ENCODE data around the gene F2. TPM values are rescaled to one million over a fixed set of nuclear protein-coding genes. Genes with fewer than 3 reads are reported as not detected.

Gene F2
- total RNA-seq, 1 donor from 2014 or later = not detected

DNA sequence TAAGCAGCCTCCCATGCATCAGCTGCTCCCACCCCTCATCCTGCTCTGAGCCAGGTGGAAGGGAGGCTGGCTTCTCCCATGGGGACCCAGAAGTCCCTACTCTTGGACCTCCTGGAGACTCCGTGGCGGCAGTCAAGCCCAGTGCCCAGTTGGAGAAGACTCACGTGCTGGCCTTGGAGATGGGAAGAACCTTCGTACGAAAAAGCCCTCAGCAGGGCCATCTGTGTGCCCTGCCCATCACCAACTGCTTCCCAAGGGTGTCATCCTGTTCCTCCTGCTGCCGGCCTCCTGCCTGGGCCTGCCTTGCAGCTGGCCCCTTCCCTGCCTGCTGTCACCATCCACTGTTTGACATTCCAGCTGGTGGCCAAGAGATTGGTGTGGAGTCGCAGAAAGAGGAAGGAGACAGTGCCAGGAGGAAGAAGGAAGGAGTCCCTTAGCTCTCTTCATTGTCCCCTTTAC, 46.6 kb upstream of the F2 start:
- H3K9ac ChIP-seq = no peak overlapping the region
- no peak overlapping the region for H3K27ac Mint-ChIP-seq

GRCh38 chr11:46673713-46674462, 45.1 kb upstream of the F2 start:
- no peak overlapping the region for H3K27ac Mint-ChIP-seq
- Histone ChIP-seq H3K9ac (no peak overlapping the region), H3K27ac (peak overlapping the region; percentile 42), H2AFZ (replicated peaks) (no peak overlapping the region), H4K20me1 (ENCODE audit: low read depth) (no peaks in the 10 kb centered on the region), H3F3A (ENCODE audit: low read depth) (peaks cover 8% of the 10 kb centered on the region), H3K4me1 (peaks cover 8% of the 10 kb centered on the region), H3K36me3 (no peaks in the 10 kb centered on the region), H3K4me3 (no peak overlapping the region), H3K4me2 (no peak overlapping the region), H3K79me2 (ENCODE audit: low read depth) (no peaks in the 10 kb centered on the region), H3K27me3 (no peaks in the 10 kb centered on the region), H3K9me3 (ENCODE audit: low read depth) (no peaks in the 10 kb centered on the region)
- peaks cover 7% of the 10 kb centered on the region for H3K4me1 Mint-ChIP-seq
- H3K36me3 Mint-ChIP-seq = peaks cover 22% of the 10 kb centered on the region
- no peak for DNase-seq (ENCODE audit: low spot score)
- H3K9me3 Mint-ChIP-seq = no peaks in the 10 kb centered on the region
- H3K4me3 Mint-ChIP-seq = no peak overlapping the region
- TF ChIP-seq EZH2phosphoT487 (IDR thresholded peaks at IDR 0.05) = no peak
- TF ChIP-seq, protein P1, sequence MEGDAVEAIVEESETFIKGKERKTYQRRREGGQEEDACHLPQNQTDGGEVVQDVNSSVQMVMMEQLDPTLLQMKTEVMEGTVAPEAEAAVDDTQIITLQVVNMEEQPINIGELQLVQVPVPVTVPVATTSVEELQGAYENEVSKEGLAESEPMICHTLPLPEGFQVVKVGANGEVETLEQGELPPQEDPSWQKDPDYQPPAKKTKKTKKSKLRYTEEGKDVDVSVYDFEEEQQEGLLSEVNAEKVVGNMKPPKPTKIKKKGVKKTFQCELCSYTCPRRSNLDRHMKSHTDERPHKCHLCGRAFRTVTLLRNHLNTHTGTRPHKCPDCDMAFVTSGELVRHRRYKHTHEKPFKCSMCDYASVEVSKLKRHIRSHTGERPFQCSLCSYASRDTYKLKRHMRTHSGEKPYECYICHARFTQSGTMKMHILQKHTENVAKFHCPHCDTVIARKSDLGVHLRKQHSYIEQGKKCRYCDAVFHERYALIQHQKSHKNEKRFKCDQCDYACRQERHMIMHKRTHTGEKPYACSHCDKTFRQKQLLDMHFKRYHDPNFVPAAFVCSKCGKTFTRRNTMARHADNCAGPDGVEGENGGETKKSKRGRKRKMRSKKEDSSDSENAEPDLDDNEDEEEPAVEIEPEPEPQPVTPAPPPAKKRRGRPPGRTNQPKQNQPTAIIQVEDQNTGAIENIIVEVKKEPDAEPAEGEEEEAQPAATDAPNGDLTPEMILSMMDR (IDR thresholded peaks at IDR 0.05) = no peak
- no peak for TF ChIP-seq EZH2 (IDR thresholded peaks at IDR 0.05)
- H3K27me3 Mint-ChIP-seq (ENCODE audit: insufficient read depth, low read depth) = peaks cover 4% of the 10 kb centered on the region

More for the DNA sequence above, 46.6 kb upstream of the F2 start:
- H3K4me3 Mint-ChIP-seq = no peak overlapping the region
- peaks cover 2% of the 10 kb centered on the region for H3K27me3 Mint-ChIP-seq (ENCODE audit: insufficient read depth, low read depth)
- no peaks in the 10 kb centered on the region for H4K20me1 ChIP-seq (ENCODE audit: low read depth)
- H3K4me1 Mint-ChIP-seq = peaks cover 7% of the 10 kb centered on the region
- H3K4me1 ChIP-seq = peaks cover 8% of the 10 kb centered on the region
- H3F3A ChIP-seq (ENCODE audit: low read depth) = peaks cover 8% of the 10 kb centered on the region
- no peak overlapping the region for H3K27ac ChIP-seq
- H3K4me2 ChIP-seq = no peak overlapping the region
- DNase-seq (ENCODE audit: low spot score) = no peak
- no peaks in the 10 kb centered on the region for H3K9me3 Mint-ChIP-seq
- TF ChIP-seq EZH2 (IDR thresholded peaks at IDR 0.05) = no peak
- TF ChIP-seq, protein P1 (IDR thresholded peaks at IDR 0.05) = no peak
- H3K9me3 ChIP-seq (ENCODE audit: low read depth) = no peaks in the 10 kb centered on the region
- no peak overlapping the region for H2AFZ ChIP-seq (replicated peaks)
- no peaks in the 10 kb centered on the region for H3K79me2 ChIP-seq (ENCODE audit: low read depth)
- no peak overlapping the region for H3K4me3 ChIP-seq
- peaks cover 22% of the 10 kb centered on the region for H3K36me3 Mint-ChIP-seq
- no peaks in the 10 kb centered on the region for H3K27me3 ChIP-seq
- no peaks in the 10 kb centered on the region for H3K36me3 ChIP-seq

- no peaks in the 10 kb centered on the region for H3K27me3 ChIP-seq
- H3K4me1 ChIP-seq = peaks cover 8% of the 10 kb centered on the region
- no peak overlapping the region for H3K4me2 ChIP-seq
- peak; percentile 77 for DNase-seq (ENCODE audit: low spot score)
- H3F3A ChIP-seq (ENCODE audit: low read depth) = peaks cover 8% of the 10 kb centered on the region
- Mint-ChIP-seq H3K4me3 (no peak overlapping the region), H3K9me3 (no peaks in the 10 kb centered on the region), H3K27ac (peak overlapping the region; percentile 42), H3K4me1 (peaks cover 7% of the 10 kb centered on the region), H3K27me3 (ENCODE audit: insufficient read depth, low read depth) (peaks cover 4% of the 10 kb centered on the region), H3K36me3 (peaks cover 16% of the 10 kb centered on the region)
- H3K9ac ChIP-seq = no peak overlapping the region
- H3K4me3 ChIP-seq = no peak overlapping the region
- TF ChIP-seq, protein P1 (IDR thresholded peaks at IDR 0.05) = no peak
- no peak for TF ChIP-seq EZH2phosphoT487 (IDR thresholded peaks at IDR 0.05)
- no peak for TF ChIP-seq EZH2 (IDR thresholded peaks at IDR 0.05)
- no peak overlapping the region for H2AFZ ChIP-seq (replicated peaks)
- H3K27ac ChIP-seq = peak overlapping the region; percentile 42
- no peaks in the 10 kb centered on the region for H4K20me1 ChIP-seq (ENCODE audit: low read depth)
- H3K79me2 ChIP-seq (ENCODE audit: low read depth) = no peaks in the 10 kb centered on the region
- no peaks in the 10 kb centered on the region for H3K36me3 ChIP-seq
- no peaks in the 10 kb centered on the region for H3K9me3 ChIP-seq (ENCODE audit: low read depth)
Observed at GRCh38 chr11:46674463-46675287, 44.3 kb upstream of the F2 start.

Data from neural progenitor cell (in vitro differentiated cells).